GM12875 (cell line): ENCODE results near the gene MMP28.

Source experiments
- H3K4me3 ChIP-seq: one replicate; pipeline ENCODE4 v1.5.1; 2011; ENCODE audit warnings: low read depth, low read length, control low read depth
- CTCF ChIP-seq: IDR thresholded peaks from 2 replicates; pipeline ENCODE4 v1.5.1; 2011; ENCODE audit warnings: low read depth, mild to moderate bottlenecking, control low read depth, inconsistent platforms, low read length, moderate library complexity, borderline replicate concordance; ENCODE audit not compliant: insufficient read depth

The MMP28 gene

GRCh38 chr17:35726953-35727460, 68.4 kb downstream of the MMP28 start:
- H3K4me3 ChIP-seq = no peak overlapping the region
- no peak for TF ChIP-seq CTCF

GRCh38 chr17:35726127-35726952, 69.1 kb downstream of the MMP28 start:
- no peak for TF ChIP-seq CTCF
- H3K4me3 ChIP-seq = no peak overlapping the region

GRCh38 chr17:35725802-35726126, 69.7 kb downstream of the MMP28 start:
- H3K4me3 ChIP-seq = no peak overlapping the region
- TF ChIP-seq CTCF = no peak

- no peak for TF ChIP-seq CTCF
Measured at GRCh38 chr17:35725058-35725457, 70.4 kb downstream of the MMP28 start.

GRCh38 chr17:35723735-35724134, 71.7 kb downstream of the MMP28 start:
- H3K4me3 ChIP-seq = no peak overlapping the region
- TF ChIP-seq CTCF = no peak

More at GRCh38 chr17:35725058-35725457, 70.4 kb downstream of the MMP28 start:
- H3K4me3 ChIP-seq = no peak overlapping the region

GRCh38 chr17:35717475-35717874, 78.0 kb downstream of the MMP28 start:
- H3K4me3 ChIP-seq = no peak overlapping the region
- TF ChIP-seq CTCF = no peak

GRCh38 chr17:35716897-35717465, 78.5 kb downstream of the MMP28 start:
- no peak for TF ChIP-seq CTCF
- no peak overlapping the region for H3K4me3 ChIP-seq
